H1 (cell line): ENCODE results near the gene RBM43. TPM values are rescaled to one million over a fixed set of nuclear protein-coding genes. Genes with fewer than 3 reads are reported as not detected.

Experiments used
- FOSL1 ChIP-seq: IDR thresholded peaks from 2 replicates; pipeline ENCODE4 v1.6.1; 2011; ENCODE audit warnings: mild to moderate bottlenecking, low read depth, low read length, moderate library complexity; ENCODE audit not compliant: insufficient read depth
- POLR2A ChIP-seq, 2 experiments: IDR thresholded peaks; 1 replicate in 1 of 2; 2 replicates in 1 of 2; pipeline ENCODE4 v1.6.1; 2011; ENCODE audit warnings: low read depth in 2 of 2, low read length in 2 of 2, mild to moderate bottlenecking in 2 of 2; ENCODE audit errors: control extremely low read depth in 1 of 2
- polyA plus RNA-seq, 7 experiments: library from polyadenylated mRNA; depleted of rRNA in 3 of 7; stranded (reverse) in 5 of 7; unstranded in 2 of 7; fragments of >200 nt in 5 of 7; fragments of 200-250 nt in 2 of 7; gene quantifications; 1 replicate in 5 of 7; 2 replicates in 1 of 7; 4 replicates in 1 of 7; pipeline versions ENCODE4 v1.2.1 to v1.2.3, GENCODE V29; 2011 to 2013; ENCODE audit warnings: missing spikeins in 2 of 7, mixed read lengths in 2 of 7
- total RNA-seq: library from RNA; stranded (reverse); fragmentation: NEBNext Ultra II Directional; extraction: Animal tissue kit (Norgen Biotek cat#: 25700); gene quantifications from 2 replicates; pipeline ENCODE4 v1.2.1, GENCODE V29; 2021

RBM43 gene
- total and polyA plus RNA-seq, 2 of the 8 experiments (the other 6 are each of a cell fraction or from before 2014, with no cell fraction given) = 1.7 to 2.0 TPM

DNA sequence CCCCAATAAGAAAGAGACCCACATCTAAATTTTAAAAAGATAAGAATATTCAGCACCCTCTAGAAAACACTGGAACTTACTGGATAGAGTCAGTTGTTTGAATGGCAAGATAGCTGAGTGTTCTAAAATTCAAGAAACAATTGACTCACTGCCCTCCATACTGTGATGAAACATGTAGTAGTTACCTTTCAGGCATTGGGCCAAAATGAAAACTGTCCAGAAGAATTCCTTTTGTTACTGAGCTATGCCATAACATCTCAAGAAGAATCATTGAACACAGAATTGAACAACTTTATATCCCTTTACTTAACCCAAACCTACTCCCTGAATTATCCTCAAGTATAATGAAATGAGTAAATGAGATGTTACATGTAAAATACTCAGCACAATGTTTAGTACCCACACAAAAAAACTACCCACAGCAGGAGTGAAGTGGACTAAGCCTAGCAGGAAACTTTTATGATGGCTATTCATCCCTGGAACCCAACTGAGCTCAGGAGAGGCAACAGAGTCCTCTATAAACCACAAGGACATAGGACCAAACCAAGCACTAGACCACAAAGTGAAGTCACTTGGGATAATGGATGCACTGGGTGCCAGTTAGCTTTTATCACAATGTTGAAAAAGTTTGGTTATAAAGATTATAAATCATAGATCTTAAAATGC lies 32.7 kb downstream of the RBM43 start (continued):
- TF ChIP-seq FOSL1 = no peak
- no peak for TF ChIP-seq POLR2A (IDR thresholded peaks at IDR 0.05; ENCODE audit: control extremely low read depth in 1 of 2, low read depth in 2 of 2, low read length in 2 of 2)
- TF ChIP-seq, all 59 proteins: peak for 0
